NCI-H510A treated with DMSO at 0.1 percent for 48 hours (cell line): ENCODE results near the gene ANKRD33.
A peak's percentile ranks its signal among the peaks of the same experiment; 100 is the strongest.

Experiments used
- DNase-seq: peaks from one replicate; lab custom pipeline; 2025; lab: John Stamatoyannopoulos, UW

The ANKRD33 gene

GRCh38 chr12:51862947-51863346 is 25.0 kb upstream of the ANKRD33 start:
- no peak for DNase-seq

GRCh38 chr12:51863363-51863932 is 24.5 kb upstream of the ANKRD33 start:
- DNase-seq, result no peak

- DNase-seq, result peak; percentile 55
Measured at GRCh38 chr12:51863933-51864832, 23.7 kb upstream of the ANKRD33 start.

GRCh38 chr12:51864833-51865670 is 22.9 kb upstream of the ANKRD33 start:
- no peak for DNase-seq

- DNase-seq, result no peak
Measured at GRCh38 chr12:51865757-51866270, 22.1 kb upstream of the ANKRD33 start.

GRCh38 chr12:51866324-51866723 is 21.6 kb upstream of the ANKRD33 start:
- DNase-seq, result no peak

GRCh38 chr12:51866762-51867161 is 21.1 kb upstream of the ANKRD33 start:
- no peak for DNase-seq

GRCh38 chr12:51867371-51867770 is 20.5 kb upstream of the ANKRD33 start:
- no peak for DNase-seq

GRCh38 chr12:51867796-51868428 is 20.0 kb upstream of the ANKRD33 start:
- no peak for DNase-seq

GRCh38 chr12:51868821-51869495 is 18.9 kb upstream of the ANKRD33 start:
- DNase-seq, result no peak

- DNase-seq, result no peak
Measured at GRCh38 chr12:51869496-51869865, 18.4 kb upstream of the ANKRD33 start.

GRCh38 chr12:51869931-51870330 is 18.0 kb upstream of the ANKRD33 start:
- no peak for DNase-seq

GRCh38 chr12:51870504-51870903 is 17.4 kb upstream of the ANKRD33 start:
- no peak for DNase-seq

GRCh38 chr12:51871126-51871525 is 16.8 kb upstream of the ANKRD33 start:
- DNase-seq, result no peak

- no peak for DNase-seq
Measured at GRCh38 chr12:51871918-51872688, 15.8 kb upstream of the ANKRD33 start.

- no peak for DNase-seq
Measured at GRCh38 chr12:51872689-51872981, 15.3 kb upstream of the ANKRD33 start.

- no peak for DNase-seq
Measured at GRCh38 chr12:51873251-51873994, 14.5 kb upstream of the ANKRD33 start.

GRCh38 chr12:51874000-51874399 is 13.9 kb upstream of the ANKRD33 start:
- no peak for DNase-seq

- no peak for DNase-seq
Measured at GRCh38 chr12:51874486-51874885, 13.4 kb upstream of the ANKRD33 start.

GRCh38 chr12:51879102-51879501 is 8.8 kb upstream of the ANKRD33 start:
- DNase-seq, result no peak
